CD4-positive, CD25-positive, alpha-beta regulatory T cell (primary cell): ENCODE measurements around the gene AMPD1. TPM values are rescaled to one million over a fixed set of nuclear protein-coding genes. Genes with fewer than 3 reads are reported as not detected.

Source experiments
- ATAC-seq, 2 donors: fragments of 150-1000 bp; cut with Tn5 transposase; one replicate each; pipeline ENCODE4 v1.10.0; 2021; ENCODE audit warnings: low read depth in 2 of 2, moderate number of reproducible peaks in 2 of 2, moderate library complexity in 1 of 2
- DNase-seq, 3 donors: peaks; one replicate each; pipeline versions ENCODE4 v3.0.0 to v3.0.0-alpha.2; 2012 to 2022; ENCODE audit warnings: mixed read lengths in 1 of 3
- H3K27ac ChIP-seq: one replicate; pipeline ENCODE4 v1.7.0; 2013; ENCODE audit warnings: mild to moderate bottlenecking, low read length; ENCODE audit not compliant: insufficient read depth, poor library complexity, severe bottlenecking
- H3K27me3 ChIP-seq: one replicate; pipeline ENCODE4 v1.7.0; 2013; ENCODE audit warnings: low read length; ENCODE audit not compliant: control insufficient read depth, insufficient read depth
- H3K36me3 ChIP-seq: one replicate; pipeline ENCODE4 v1.7.0; 2013; ENCODE audit warnings: mild to moderate bottlenecking, low read length, moderate library complexity; ENCODE audit not compliant: control insufficient read depth, insufficient read depth
- H3K4me1 ChIP-seq: 2 replicates; pipeline ENCODE4 v1.7.0; 2013; ENCODE audit warnings: mild to moderate bottlenecking, low read length; ENCODE audit not compliant: insufficient read depth, control insufficient read depth, poor library complexity, severe bottlenecking
- H3K4me3 ChIP-seq: one replicate; pipeline ENCODE4 v1.7.0; 2013; ENCODE audit warnings: low read depth, mild to moderate bottlenecking, low read length, moderate library complexity
- H3K9me3 ChIP-seq, 2 experiments: 1 replicate in 1 of 2; 2 replicates in 1 of 2; pipeline ENCODE4 v1.7.0; 2013; ENCODE audit warnings: low read length in 2 of 2, mild to moderate bottlenecking in 1 of 2, moderate library complexity in 1 of 2; ENCODE audit not compliant: control insufficient read depth in 2 of 2
- H3K27ac Mint-ChIP-seq, 3 donors: one replicate each; pipeline ENCODE4 v1.8.0; 2020 to 2022; ENCODE audit warnings: mild to moderate bottlenecking in 3 of 3, mixed read lengths in 3 of 3, moderate library complexity in 2 of 3
- H3K27me3 Mint-ChIP-seq: one replicate; pipeline ENCODE4 v1.8.0; 2022; ENCODE audit warnings: mild to moderate bottlenecking, mixed read lengths
- H3K36me3 Mint-ChIP-seq: one replicate; pipeline ENCODE4 v1.8.0; 2020; ENCODE audit warnings: mixed read lengths
- H3K4me1 Mint-ChIP-seq, 4 donors: one replicate each; pipeline ENCODE4 v1.8.0; 2020 to 2022; ENCODE audit warnings: mixed read lengths in 4 of 4, mild to moderate bottlenecking in 1 of 4
- H3K4me3 Mint-ChIP-seq, 4 donors: one replicate each; pipeline ENCODE4 v1.8.0; 2020 to 2022; ENCODE audit warnings: mild to moderate bottlenecking in 4 of 4, mixed read lengths in 4 of 4, moderate library complexity in 3 of 4
- H3K9me3 Mint-ChIP-seq, 7 donors: one replicate each; pipeline ENCODE4 v1.8.0; 2020 to 2022; ENCODE audit warnings: mixed read lengths in 7 of 7, mild to moderate bottlenecking in 3 of 7, moderate library complexity in 2 of 7
- polyA plus RNA-seq, 4 donors: library from polyadenylated mRNA; unstranded; fragments of 300-500 nt; fragmentation: Illumina TruSeq; gene quantifications; one replicate each; pipeline ENCODE4 v1.2.3, GENCODE V29; 2021
- total RNA-seq: library from RNA; stranded (reverse); gene quantifications from one replicate; pipeline ENCODE4 v1.2.3, GENCODE V29; 2022

The AMPD1 gene
- total and polyA plus RNA-seq, 5 donors from 2014 or later = 0.69 TPM; not detected in 4

- H3K27me3 Mint-ChIP-seq = peaks cover 51% of the 10 kb centered on the region
- Histone ChIP-seq H3K27me3 (peaks cover 2% of the 10 kb centered on the region), H3K27ac (no peak overlapping the region), H3K9me3 (peaks cover 0 to 2% of the 10 kb centered on the region in 2 experiments), H3K4me3 (no peak overlapping the region), H3K36me3 (no peaks in the 10 kb centered on the region), H3K4me1 (no peaks in the 10 kb centered on the region)
- H3K4me3 Mint-ChIP-seq = no peak overlapping the region
- no peaks in the 10 kb centered on the region for H3K4me1 Mint-ChIP-seq
- H3K27ac Mint-ChIP-seq = no peak overlapping the region
- peaks cover 4% of the 10 kb centered on the region for H3K36me3 Mint-ChIP-seq
- ATAC-seq = no peak
- no peak for DNase-seq
- H3K9me3 Mint-ChIP-seq = peaks cover 0 to 12% (median 0%) of the 10 kb centered on the region in 7 donors
Observed at GRCh38 chr1:114627107-114627506, 68.2 kb downstream of the AMPD1 start.

GRCh38 chr1:114623364-114623763 lies 72.0 kb downstream of the AMPD1 start:
- Mint-ChIP-seq H3K36me3 (no peaks in the 10 kb centered on the region), H3K4me1 (no peaks in the 10 kb centered on the region), H3K9me3 (no peaks in the 10 kb centered on the region), H3K27ac (no peak overlapping the region), H3K4me3 (no peak overlapping the region), H3K27me3 (peaks cover 43% of the 10 kb centered on the region)
- ATAC-seq (no peak), DNase-seq (no peak)
- Histone ChIP-seq H3K9me3 (no peaks in the 10 kb centered on the region), H3K4me1 (no peaks in the 10 kb centered on the region), H3K27ac (no peak overlapping the region), H3K27me3 (no peaks in the 10 kb centered on the region), H3K36me3 (no peaks in the 10 kb centered on the region), H3K4me3 (no peak overlapping the region)

Other genes starting within 250 kb of the AMPD1 start
- gene TRIM33, start 184.3 kb downstream of the AMPD1 start, total RNA-seq = 56.6 TPM
- 10 to 100 TPM; 27.7 to 34.7 (median 30.7) TPM for gene TRIM33, start 184.3 kb downstream of the AMPD1 start, polyA plus RNA-seq
- 114 TPM for gene BCAS2, start 113.9 kb downstream of the AMPD1 start, total RNA-seq
- 100 to 1,000 TPM in 3 of 4 donors, 10 to 100 TPM in 1; 97.4 to 125 (median 110) TPM for gene BCAS2, start 113.9 kb downstream of the AMPD1 start, polyA plus RNA-seq
- 2.2 TPM for gene DENND2C, start 25.5 kb downstream of the AMPD1 start, total RNA-seq
- under 1 TPM in 3 of 4 donors, not detected in 1; 0.11 to 0.78 (median 0.25) TPM for gene DENND2C, start 25.5 kb downstream of the AMPD1 start, polyA plus RNA-seq
- 33.6 TPM for gene NRAS, start 21.2 kb upstream of the AMPD1 start, total RNA-seq
- 10 to 100 TPM; 25.4 to 35.8 (median 27.6) TPM for gene NRAS, start 21.2 kb upstream of the AMPD1 start, polyA plus RNA-seq
- 641 TPM for gene CSDE1, start 62.4 kb upstream of the AMPD1 start, total RNA-seq
- gene CSDE1, start 62.4 kb upstream of the AMPD1 start, polyA plus RNA-seq = 100 to 1,000 TPM; 363 to 395 (median 367) TPM
- 51.3 TPM for gene SIKE1, start 85.1 kb upstream of the AMPD1 start, total RNA-seq
- 10 to 100 TPM; 28.0 to 39.3 (median 34.6) TPM for gene SIKE1, start 85.1 kb upstream of the AMPD1 start, polyA plus RNA-seq
- gene SYCP1, start 159.3 kb upstream of the AMPD1 start, total RNA-seq = not detected
- not detected for gene SYCP1, start 159.3 kb upstream of the AMPD1 start, polyA plus RNA-seq